ENCODE data around the gene UTP4.

GRCh38 chr16:69132424-69133252 is at the start of gene UTP4, which contains the start of gene CHTF8:
- TF ChIP-seq CTCF (IDR thresholded peaks at IDR 0.05 in 8 of 11, conservative IDR thresholded peaks at IDR 0.05 in 3 of 11) (no peak), POLR2A (IDR thresholded peaks at IDR 0.05) (peak in 1 of 3 donors; percentile 84)
